Panc1 (cell line): Measurements from ENCODE around the gene ATP2A3.

Source experiments
- POLR2AphosphoS5 ChIP-seq: IDR thresholded peaks from 2 replicates; pipeline ENCODE4 v1.6.1; 2012; ENCODE audit warnings: mild to moderate bottlenecking, low read depth, low read length, moderate library complexity
- SIN3A ChIP-seq: IDR thresholded peaks from 2 replicates; pipeline ENCODE4 v1.6.1; 2012; ENCODE audit warnings: low read depth, mild to moderate bottlenecking, low read length, moderate library complexity, borderline replicate concordance; ENCODE audit not compliant: insufficient read depth
- TF ChIP-seq, protein P1 (sequence below): fragments of 450-650 bp; IDR thresholded peaks from 2 replicates; pipeline ENCODE4 v1.5.1; 2017; ENCODE audit warnings: mild to moderate bottlenecking
- TF ChIP-seq, protein P2 (sequence below), 2 experiments: IDR thresholded peaks; 2 replicates each; pipeline ENCODE4 v1.6.1; 2011 to 2012; ENCODE audit warnings: low read depth in 2 of 2, control low read depth in 1 of 2, low read length in 1 of 2, mild to moderate bottlenecking in 1 of 2, moderate library complexity in 1 of 2; ENCODE audit not compliant: insufficient read depth in 1 of 2

DNA sequence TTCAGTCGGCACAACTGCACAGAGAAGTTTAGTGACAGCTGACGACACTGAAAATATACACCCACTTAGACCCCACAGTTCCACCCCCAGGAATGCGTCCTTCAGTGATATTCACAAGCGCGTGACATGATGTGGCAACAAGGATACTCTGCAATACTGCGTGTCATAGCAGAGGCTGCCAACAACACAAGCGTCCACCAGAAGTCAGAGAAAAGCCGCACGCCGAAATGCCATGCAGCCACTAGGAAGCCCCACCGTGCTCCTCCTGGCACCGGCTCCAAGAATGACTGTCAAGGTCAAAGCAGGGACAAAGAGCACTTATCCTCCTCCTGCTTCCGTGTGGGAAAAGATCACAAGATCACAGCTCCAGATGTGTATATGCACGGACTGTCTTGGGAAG is 3.5 kb downstream of the ATP2A3 start:
- TF ChIP-seq, protein P1, sequence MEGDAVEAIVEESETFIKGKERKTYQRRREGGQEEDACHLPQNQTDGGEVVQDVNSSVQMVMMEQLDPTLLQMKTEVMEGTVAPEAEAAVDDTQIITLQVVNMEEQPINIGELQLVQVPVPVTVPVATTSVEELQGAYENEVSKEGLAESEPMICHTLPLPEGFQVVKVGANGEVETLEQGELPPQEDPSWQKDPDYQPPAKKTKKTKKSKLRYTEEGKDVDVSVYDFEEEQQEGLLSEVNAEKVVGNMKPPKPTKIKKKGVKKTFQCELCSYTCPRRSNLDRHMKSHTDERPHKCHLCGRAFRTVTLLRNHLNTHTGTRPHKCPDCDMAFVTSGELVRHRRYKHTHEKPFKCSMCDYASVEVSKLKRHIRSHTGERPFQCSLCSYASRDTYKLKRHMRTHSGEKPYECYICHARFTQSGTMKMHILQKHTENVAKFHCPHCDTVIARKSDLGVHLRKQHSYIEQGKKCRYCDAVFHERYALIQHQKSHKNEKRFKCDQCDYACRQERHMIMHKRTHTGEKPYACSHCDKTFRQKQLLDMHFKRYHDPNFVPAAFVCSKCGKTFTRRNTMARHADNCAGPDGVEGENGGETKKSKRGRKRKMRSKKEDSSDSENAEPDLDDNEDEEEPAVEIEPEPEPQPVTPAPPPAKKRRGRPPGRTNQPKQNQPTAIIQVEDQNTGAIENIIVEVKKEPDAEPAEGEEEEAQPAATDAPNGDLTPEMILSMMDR: no peak
- TF ChIP-seq, protein P2, sequence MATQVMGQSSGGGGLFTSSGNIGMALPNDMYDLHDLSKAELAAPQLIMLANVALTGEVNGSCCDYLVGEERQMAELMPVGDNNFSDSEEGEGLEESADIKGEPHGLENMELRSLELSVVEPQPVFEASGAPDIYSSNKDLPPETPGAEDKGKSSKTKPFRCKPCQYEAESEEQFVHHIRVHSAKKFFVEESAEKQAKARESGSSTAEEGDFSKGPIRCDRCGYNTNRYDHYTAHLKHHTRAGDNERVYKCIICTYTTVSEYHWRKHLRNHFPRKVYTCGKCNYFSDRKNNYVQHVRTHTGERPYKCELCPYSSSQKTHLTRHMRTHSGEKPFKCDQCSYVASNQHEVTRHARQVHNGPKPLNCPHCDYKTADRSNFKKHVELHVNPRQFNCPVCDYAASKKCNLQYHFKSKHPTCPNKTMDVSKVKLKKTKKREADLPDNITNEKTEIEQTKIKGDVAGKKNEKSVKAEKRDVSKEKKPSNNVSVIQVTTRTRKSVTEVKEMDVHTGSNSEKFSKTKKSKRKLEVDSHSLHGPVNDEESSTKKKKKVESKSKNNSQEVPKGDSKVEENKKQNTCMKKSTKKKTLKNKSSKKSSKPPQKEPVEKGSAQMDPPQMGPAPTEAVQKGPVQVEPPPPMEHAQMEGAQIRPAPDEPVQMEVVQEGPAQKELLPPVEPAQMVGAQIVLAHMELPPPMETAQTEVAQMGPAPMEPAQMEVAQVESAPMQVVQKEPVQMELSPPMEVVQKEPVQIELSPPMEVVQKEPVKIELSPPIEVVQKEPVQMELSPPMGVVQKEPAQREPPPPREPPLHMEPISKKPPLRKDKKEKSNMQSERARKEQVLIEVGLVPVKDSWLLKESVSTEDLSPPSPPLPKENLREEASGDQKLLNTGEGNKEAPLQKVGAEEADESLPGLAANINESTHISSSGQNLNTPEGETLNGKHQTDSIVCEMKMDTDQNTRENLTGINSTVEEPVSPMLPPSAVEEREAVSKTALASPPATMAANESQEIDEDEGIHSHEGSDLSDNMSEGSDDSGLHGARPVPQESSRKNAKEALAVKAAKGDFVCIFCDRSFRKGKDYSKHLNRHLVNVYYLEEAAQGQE (IDR thresholded peaks at IDR 0.05; ENCODE audit: insufficient read depth in 1 of 2, low read depth in 2 of 2, low read length in 1 of 2): no peak
- TF ChIP-seq POLR2AphosphoS5 (no peak), SIN3A (no peak)
